ENCODE data around the gene DNAJB4.
"Not testable (repeated sequence)": the region's sequence is repeated elsewhere in the genome, so short reads cannot be mapped to it uniquely, and the experiment has no call there.

The DNAJB4 gene

GRCh38 chr1:77991638-77992037, 13.1 kb upstream of the DNAJB4 start:
- no peaks in the 10 kb centered on the region for H3K9me2 ChIP-seq (ENCODE audit: low read depth, low read length)
- no peak overlapping the region for H3K9ac ChIP-seq (ENCODE audit: low read length)
- H3K27me3 ChIP-seq (ENCODE audit: insufficient read depth, low read length) = no peaks in the 10 kb centered on the region
- H3F3A ChIP-seq (ENCODE audit: insufficient read depth, low read length) = no peaks in the 10 kb centered on the region
- peaks cover 16% of the 10 kb centered on the region; the same call in 1 of the 2 replicates for H3K79me2 ChIP-seq (ENCODE audit: insufficient read depth, low read length)
- no peaks in the 10 kb centered on the region for H3K9me3 ChIP-seq (ENCODE audit: low read length)
- no peaks in the 10 kb centered on the region for H3K4me1 ChIP-seq (ENCODE audit: insufficient read depth, low read length, severe bottlenecking)
- peaks cover 30% of the 10 kb centered on the region for H3K36me3 ChIP-seq (ENCODE audit: insufficient read depth, low read length)
- no peak overlapping the region for H3K27ac ChIP-seq (ENCODE audit: low read depth, low read length, poor library complexity, severe bottlenecking)
- H2AFZ ChIP-seq (ENCODE audit: low read length) = no peak overlapping the region
- H3K4me3 ChIP-seq (ENCODE audit: low read depth, low read length, poor library complexity, severe bottlenecking) = no peak overlapping the region
- no peak overlapping the region for H3K4me2 ChIP-seq (ENCODE audit: low read length)
- TF ChIP-seq EZH2 (IDR thresholded peaks at IDR 0.05; ENCODE audit: borderline replicate concordance, low read length) = no peak
- TF ChIP-seq, protein P1, sequence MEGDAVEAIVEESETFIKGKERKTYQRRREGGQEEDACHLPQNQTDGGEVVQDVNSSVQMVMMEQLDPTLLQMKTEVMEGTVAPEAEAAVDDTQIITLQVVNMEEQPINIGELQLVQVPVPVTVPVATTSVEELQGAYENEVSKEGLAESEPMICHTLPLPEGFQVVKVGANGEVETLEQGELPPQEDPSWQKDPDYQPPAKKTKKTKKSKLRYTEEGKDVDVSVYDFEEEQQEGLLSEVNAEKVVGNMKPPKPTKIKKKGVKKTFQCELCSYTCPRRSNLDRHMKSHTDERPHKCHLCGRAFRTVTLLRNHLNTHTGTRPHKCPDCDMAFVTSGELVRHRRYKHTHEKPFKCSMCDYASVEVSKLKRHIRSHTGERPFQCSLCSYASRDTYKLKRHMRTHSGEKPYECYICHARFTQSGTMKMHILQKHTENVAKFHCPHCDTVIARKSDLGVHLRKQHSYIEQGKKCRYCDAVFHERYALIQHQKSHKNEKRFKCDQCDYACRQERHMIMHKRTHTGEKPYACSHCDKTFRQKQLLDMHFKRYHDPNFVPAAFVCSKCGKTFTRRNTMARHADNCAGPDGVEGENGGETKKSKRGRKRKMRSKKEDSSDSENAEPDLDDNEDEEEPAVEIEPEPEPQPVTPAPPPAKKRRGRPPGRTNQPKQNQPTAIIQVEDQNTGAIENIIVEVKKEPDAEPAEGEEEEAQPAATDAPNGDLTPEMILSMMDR (IDR thresholded peaks at IDR 0.05; ENCODE audit: low read length) = no peak
- no peaks in the 10 kb centered on the region for H4K20me1 ChIP-seq (ENCODE audit: insufficient read depth, low read length)

DNA sequence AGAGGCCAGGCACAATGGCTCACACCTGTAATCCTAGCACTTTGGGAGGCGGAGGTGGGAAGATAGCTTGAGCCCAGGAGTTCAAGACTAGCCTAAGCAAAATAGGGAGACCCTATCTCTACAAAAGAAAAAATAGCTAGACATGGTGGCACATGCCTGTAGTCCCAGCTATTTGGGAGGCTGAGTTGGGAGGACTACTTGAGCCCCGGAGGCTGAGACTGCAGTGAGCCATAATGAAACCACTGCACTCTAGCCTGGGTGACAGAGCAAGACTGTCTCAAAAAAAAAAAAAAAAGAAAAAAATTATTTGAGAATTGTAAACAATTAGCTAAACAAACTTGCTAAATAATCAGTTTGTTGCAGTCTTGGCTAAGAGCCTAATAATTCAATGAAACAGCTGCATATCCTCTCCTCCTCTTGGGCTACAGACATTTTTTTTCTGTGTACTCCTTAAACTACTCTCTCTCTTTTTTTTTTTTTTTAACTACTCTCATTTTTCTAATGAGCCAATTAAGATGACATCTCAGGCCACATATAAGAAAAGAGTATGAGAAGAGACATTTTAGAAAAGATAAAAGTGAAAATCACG, 10.5 kb upstream of the DNAJB4 start:
- Histone ChIP-seq H3F3A (ENCODE audit: insufficient read depth, low read length) (no peaks in the 10 kb centered on the region; the same call in 1 of the 2 replicates), H3K4me3 (ENCODE audit: low read depth, low read length, poor library complexity, severe bottlenecking) (no peak overlapping the region), H3K4me2 (ENCODE audit: low read length) (no peak overlapping the region), H3K27ac (ENCODE audit: low read depth, low read length, poor library complexity, severe bottlenecking) (no peak overlapping the region), H4K20me1 (ENCODE audit: insufficient read depth, low read length) (no peaks in the 10 kb centered on the region), H3K9me2 (ENCODE audit: low read depth, low read length) (no peaks in the 10 kb centered on the region), H2AFZ (ENCODE audit: low read length) (no peak overlapping the region), H3K79me2 (ENCODE audit: insufficient read depth, low read length) (peaks cover 8% of the 10 kb centered on the region; the same call in 1 of the 2 replicates), H3K9ac (ENCODE audit: low read length) (no peak overlapping the region), H3K27me3 (ENCODE audit: insufficient read depth, low read length) (no peaks in the 10 kb centered on the region), H3K9me3 (ENCODE audit: low read length) (no peaks in the 10 kb centered on the region), H3K4me1 (ENCODE audit: insufficient read depth, low read length, severe bottlenecking) (no peaks in the 10 kb centered on the region), H3K36me3 (ENCODE audit: insufficient read depth, low read length) (peaks cover 30% of the 10 kb centered on the region)
- no peak for TF ChIP-seq EZH2 (IDR thresholded peaks at IDR 0.05; ENCODE audit: borderline replicate concordance, low read length)
- TF ChIP-seq, protein P1 (IDR thresholded peaks at IDR 0.05; ENCODE audit: low read length) = no peak

- peaks cover 25% of the 10 kb centered on the region for H3K36me3 ChIP-seq (ENCODE audit: insufficient read depth, low read length)
- H3K9me3 ChIP-seq (ENCODE audit: low read length) = no peaks in the 10 kb centered on the region
- H2AFZ ChIP-seq (ENCODE audit: low read length) = no peak overlapping the region
- no peak overlapping the region for H3K4me2 ChIP-seq (ENCODE audit: low read length)
- H3K9ac ChIP-seq (ENCODE audit: low read length) = no peak overlapping the region
- H3K4me3 ChIP-seq (ENCODE audit: low read depth, low read length, poor library complexity, severe bottlenecking) = no peak overlapping the region
- H3K79me2 ChIP-seq (ENCODE audit: insufficient read depth, low read length) = peaks cover 4% of the 10 kb centered on the region; the same call in 1 of the 2 replicates
- H3K27me3 ChIP-seq (ENCODE audit: insufficient read depth, low read length) = no peaks in the 10 kb centered on the region
- H3K9me2 ChIP-seq (ENCODE audit: low read depth, low read length) = no peaks in the 10 kb centered on the region
- TF ChIP-seq EZH2 (IDR thresholded peaks at IDR 0.05; ENCODE audit: borderline replicate concordance, low read length) = no peak
- TF ChIP-seq, protein P1 (IDR thresholded peaks at IDR 0.05; ENCODE audit: low read length) = no peak
- H3K27ac ChIP-seq (ENCODE audit: low read depth, low read length, poor library complexity, severe bottlenecking) = no peak overlapping the region
- H3K4me1 ChIP-seq (ENCODE audit: insufficient read depth, low read length, severe bottlenecking) = no peaks in the 10 kb centered on the region
- no peaks in the 10 kb centered on the region; the same call in 1 of the 2 replicates for H3F3A ChIP-seq (ENCODE audit: insufficient read depth, low read length)
- H4K20me1 ChIP-seq (ENCODE audit: insufficient read depth, low read length) = no peaks in the 10 kb centered on the region
Observed at GRCh38 chr1:77996734-77997133, 8.0 kb upstream of the DNAJB4 start.

DNA sequence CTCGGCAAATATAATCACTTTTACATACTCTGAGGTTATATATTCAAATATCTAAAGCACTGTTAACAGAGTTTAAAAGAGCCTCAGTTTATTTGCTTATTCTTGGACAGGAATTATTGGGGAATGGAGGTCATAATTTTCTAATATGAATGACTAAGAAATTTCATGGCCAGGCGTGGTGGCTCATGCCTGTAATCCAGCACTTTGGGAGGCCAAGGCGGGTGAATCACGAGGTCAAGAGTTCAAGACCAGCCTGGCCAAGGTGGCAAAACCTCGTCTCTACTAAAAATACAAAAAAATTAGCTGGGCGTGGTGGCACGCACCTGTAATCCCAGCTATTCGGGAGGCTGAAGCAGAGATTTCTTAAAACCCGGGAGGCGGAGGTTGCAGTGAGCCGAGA, 4.2 kb upstream of the DNAJB4 start:
- not testable (repeated sequence) for H2AFZ ChIP-seq (ENCODE audit: low read length); H3K27ac ChIP-seq (ENCODE audit: low read depth, low read length, poor library complexity, severe bottlenecking); H3K27me3 ChIP-seq (ENCODE audit: insufficient read depth, low read length); H3K4me2 ChIP-seq (ENCODE audit: low read length); H3K36me3 ChIP-seq (ENCODE audit: insufficient read depth, low read length); H3K9ac ChIP-seq (ENCODE audit: low read length); H3K4me3 ChIP-seq (ENCODE audit: low read depth, low read length, poor library complexity, severe bottlenecking); H3K79me2 ChIP-seq (ENCODE audit: insufficient read depth, low read length); H3K9me2 ChIP-seq (ENCODE audit: low read depth, low read length); H3K9me3 ChIP-seq (ENCODE audit: low read length); H4K20me1 ChIP-seq (ENCODE audit: insufficient read depth, low read length)
- Histone ChIP-seq H3F3A (ENCODE audit: insufficient read depth, low read length) (peaks cover 18% of the 10 kb centered on the region), H3K4me1 (ENCODE audit: insufficient read depth, low read length, severe bottlenecking) (peaks cover 25% of the 10 kb centered on the region)
